Measurements from ENCODE around the gene PRDX6.

Gene PRDX6

GRCh38 chr1:173436841-173437428 is 40.2 kb upstream of the PRDX6 start:
- DNase-seq (ENCODE audit: low read depth), result no peak
- TF ChIP-seq CTCF (conservative IDR thresholded peaks at IDR 0.05; ENCODE audit: low read depth, low read length), result no peak
- no peak overlapping the region for H3K4me3 ChIP-seq (ENCODE audit: low read length)

GRCh38 chr1:173438675-173439074 is 38.5 kb upstream of the PRDX6 start:
- no peak overlapping the region for H3K4me3 ChIP-seq (ENCODE audit: low read length)
- no peak for TF ChIP-seq CTCF (conservative IDR thresholded peaks at IDR 0.05; ENCODE audit: low read depth, low read length)
- DNase-seq (ENCODE audit: low read depth), result no peak

- no peak overlapping the region for H3K4me3 ChIP-seq (ENCODE audit: low read length)
- DNase-seq (ENCODE audit: low read depth), result no peak
- no peak for TF ChIP-seq CTCF (conservative IDR thresholded peaks at IDR 0.05; ENCODE audit: low read depth, low read length)
Measured at GRCh38 chr1:173440430-173440829, 36.7 kb upstream of the PRDX6 start.

- no peak overlapping the region for H3K4me3 ChIP-seq (ENCODE audit: low read length)
- TF ChIP-seq CTCF (conservative IDR thresholded peaks at IDR 0.05; ENCODE audit: low read depth, low read length), result no peak
- no peak for DNase-seq (ENCODE audit: low read depth)
Measured at GRCh38 chr1:173444757-173445156, 32.4 kb upstream of the PRDX6 start.

GRCh38 chr1:173445164-173445563 is 32.0 kb upstream of the PRDX6 start:
- peak; percentile 54 for DNase-seq (ENCODE audit: low read depth)
- no peak for TF ChIP-seq CTCF (conservative IDR thresholded peaks at IDR 0.05; ENCODE audit: low read depth, low read length)
- no peak overlapping the region for H3K4me3 ChIP-seq (ENCODE audit: low read length)

- DNase-seq (ENCODE audit: low read depth), result no peak
- TF ChIP-seq CTCF (conservative IDR thresholded peaks at IDR 0.05; ENCODE audit: low read depth, low read length), result no peak
- H3K4me3 ChIP-seq (ENCODE audit: low read length), result no peak overlapping the region
Measured at GRCh38 chr1:173445656-173446055, 31.5 kb upstream of the PRDX6 start.

- H3K4me3 ChIP-seq (ENCODE audit: low read length), result no peak overlapping the region
- no peak for DNase-seq (ENCODE audit: low read depth)
- no peak for TF ChIP-seq CTCF (conservative IDR thresholded peaks at IDR 0.05; ENCODE audit: low read depth, low read length)
Measured at GRCh38 chr1:173447224-173447623, 29.9 kb upstream of the PRDX6 start.

Measured in retinal pigment epithelial cell (primary cell).